K562 (cell line): Measurements from ENCODE around the gene ZNF668. TPM values are rescaled to one million over a fixed set of nuclear protein-coding genes. Genes with fewer than 3 reads are reported as not detected.

Experiments used
- ATAC-seq: fragments of 200-7000 bp; cut with Tn5 transposase; 3 replicates; pipeline ENCODE4 v1.9.1; 2020; ENCODE audit warnings: moderate library complexity
- BruUV-seq: library from RNA; stranded (reverse); fragments of 400-500 nt; replicated peaks from 2 replicates; lab custom pipeline; 2021; lab: Mats Ljungman, UMichigan
- CTCF ChIA-PET: fragments of 300-600 bp; formaldehyde crosslinking; extraction: SDS; loops from one replicate; lab custom pipeline; 2021; ENCODE audit warnings: low intra/inter-chr PET ratio; lab: Yijun Ruan, JAX
- POLR2A ChIA-PET: fragments of 300-600, 350-650 bp; sonication (Branson Sonifier 250); formaldehyde crosslinking; extraction: SDS; loops from one replicate; lab custom pipeline; 2021; ENCODE audit warnings: antibody characterized with exemption, inconsistent platforms; lab: Yijun Ruan, JAX
- DNase-seq, 4 experiments: peaks; one replicate each; pipeline versions ENCODE4 v3.0.0 to v3.0.0-alpha.2; 2011 to 2018; ENCODE audit warnings: low spot score in 3 of 4, mixed read lengths in 3 of 4; ENCODE audit errors: extremely low read depth in 1 of 4
- FAIRE-seq: peaks from 2 replicates; lab custom pipeline; 2011; peaks lifted over from hg19 to GRCh38; lab: Jason Lieb, UNC
- H2AFZ ChIP-seq: 2 replicates; pipeline ENCODE4 v1.6.0; 2011; ENCODE audit warnings: low read depth, low read length, control low read depth, inconsistent platforms
- H3K27ac ChIP-seq: fragments of 200-600 bp; 3 replicates; pipeline ENCODE4 v1.8.0; 2011; ENCODE audit warnings: low read depth, mild to moderate bottlenecking, control low read depth, inconsistent platforms, low read length, moderate library complexity, mixed read lengths; ENCODE audit errors: extremely low read depth
- H3K27me3 ChIP-seq, 2 experiments: fragments of 300-600 bp in 1 of 2; 2 replicates in 1 of 2; 3 replicates in 1 of 2; pipeline versions ENCODE4 v1.6.0 to v1.8.0; 2011; ENCODE audit warnings: inconsistent platforms in 2 of 2, low read length in 2 of 2, mild to moderate bottlenecking in 1 of 2, mixed read lengths in 1 of 2, moderate library complexity in 1 of 2; ENCODE audit not compliant: control insufficient read depth in 2 of 2, insufficient read depth in 2 of 2
- H3K36me3 ChIP-seq: fragments of 300-600 bp; 3 replicates; pipeline ENCODE4 v1.8.0; 2011; ENCODE audit warnings: mild to moderate bottlenecking, low read length, inconsistent platforms; ENCODE audit not compliant: control insufficient read depth, insufficient read depth
- H3K4me1 ChIP-seq, 2 experiments: fragments of 200-600 bp in 1 of 2; replicated peaks in 1 of 2; 2 replicates in 1 of 2; 3 replicates in 1 of 2; pipeline versions ENCODE4 v1.5.1 to v1.8.0; 2011; ENCODE audit warnings: inconsistent platforms in 2 of 2, low read length in 2 of 2, mild to moderate bottlenecking in 1 of 2, mixed read lengths in 1 of 2, moderate library complexity in 1 of 2; ENCODE audit not compliant: control insufficient read depth in 2 of 2, insufficient read depth in 2 of 2
- H3K4me2 ChIP-seq: 2 replicates; pipeline ENCODE4 v1.6.1; 2011; ENCODE audit warnings: low read length, control low read depth, inconsistent platforms, mixed read lengths; ENCODE audit not compliant: insufficient read depth
- H3K4me3 ChIP-seq: fragments of 200-600 bp; sonication (generic), shearing (Covaris generic); 2 replicates; pipeline ENCODE4 v1.5.1; 2016; ENCODE audit warnings: control low read depth, inconsistent platforms
- H3K79me2 ChIP-seq: fragments of 200-600 bp; 3 replicates; pipeline ENCODE4 v1.8.0; 2011; ENCODE audit warnings: low read length, inconsistent platforms; ENCODE audit not compliant: control insufficient read depth, insufficient read depth
- H3K9ac ChIP-seq, 2 experiments: 2 replicates each; pipeline versions ENCODE4 v1.6.0 to v1.6.1; 2011; ENCODE audit warnings: low read depth in 2 of 2, low read length in 2 of 2, control low read depth in 1 of 2, inconsistent platforms in 1 of 2, mild to moderate bottlenecking in 1 of 2, mixed read lengths in 1 of 2; ENCODE audit not compliant: insufficient read depth in 1 of 2
- H3K9me1 ChIP-seq: one replicate; pipeline ENCODE4 v1.6.0; 2011; ENCODE audit warnings: inconsistent platforms, mild to moderate bottlenecking, low read length, moderate library complexity; ENCODE audit not compliant: control insufficient read depth, insufficient read depth
- H3K9me3 ChIP-seq: replicated peaks from 2 replicates; pipeline ENCODE4 v1.5.1; 2011; ENCODE audit warnings: low read depth, low read length, inconsistent platforms; ENCODE audit not compliant: control insufficient read depth, insufficient read depth
- H4K20me1 ChIP-seq: replicated peaks from 2 replicates; pipeline ENCODE4 v1.6.1; 2011; ENCODE audit warnings: low read length, inconsistent platforms, mixed read lengths; ENCODE audit not compliant: control insufficient read depth, insufficient read depth
- CREB5 ChIP-seq: fragments of 250-450 bp; sonication (Bioruptor Pico); IDR thresholded peaks from 2 replicates; pipeline ENCODE4 v1.5.0; 2020; ENCODE audit warnings: mild to moderate bottlenecking
- E2F3 ChIP-seq: fragments of 250-450 bp; sonication (Bioruptor Pico); IDR thresholded peaks from 2 replicates; pipeline ENCODE4 v1.4.0; 2020; ENCODE audit warnings: mild to moderate bottlenecking
- GATA2 ChIP-seq: sonication (generic); formaldehyde crosslinking; IDR thresholded peaks from 2 replicates; pipeline ENCODE4 v1.4.0; 2020; ENCODE audit warnings: mild to moderate bottlenecking, missing genetic modification reagents
- HDGF ChIP-seq: fragments of 450-650 bp; IDR thresholded peaks from 2 replicates; pipeline ENCODE4 v1.6.1; 2016
- HES1 ChIP-seq: fragments of 450-650 bp; IDR thresholded peaks from 2 replicates; pipeline ENCODE4 v1.6.1; 2016; ENCODE audit warnings: low read depth, mild to moderate bottlenecking, moderate library complexity
- HLTF ChIP-seq: fragments of 450-650 bp; IDR thresholded peaks from 2 replicates; pipeline ENCODE4 v1.6.1; 2016
- ID3 ChIP-seq, 2 experiments: fragments of 250-450 bp in 1 of 2; fragments of 450-650 bp in 1 of 2; sonication (Bioruptor Pico) in 1 of 2; IDR thresholded peaks; 2 replicates each; pipeline versions ENCODE4 v1.6.1 to v1.8.0; 2016 to 2021; ENCODE audit warnings: mild to moderate bottlenecking in 2 of 2, moderate library complexity in 2 of 2, missing compliant biosample characterization in 1 of 2, missing genetic modification characterization in 1 of 2
- JUND ChIP-seq, 2 experiments: IDR thresholded peaks; 2 replicates in 1 of 2; 3 replicates in 1 of 2; pipeline ENCODE4 v1.6.1; 2011; ENCODE audit warnings: borderline replicate concordance in 2 of 2, low read depth in 2 of 2, low read length in 2 of 2, improper control_type of control experiment in 1 of 2, missing biosample characterization in 1 of 2, missing genetic modification characterization in 1 of 2, missing genetic modification reagents in 1 of 2
- PHTF2 ChIP-seq: fragments of 250-450 bp; sonication (Bioruptor Pico); IDR thresholded peaks from 2 replicates; pipeline ENCODE4 v1.5.0; 2021; ENCODE audit warnings: mild to moderate bottlenecking
- YY1 ChIP-seq, 3 experiments: IDR thresholded peaks; 2 replicates each; pipeline ENCODE4 v1.6.1; 2011; ENCODE audit warnings: low read length in 2 of 3, mild to moderate bottlenecking in 2 of 3, moderate library complexity in 2 of 3, borderline replicate concordance in 1 of 3, control low read depth in 1 of 3, low read depth in 1 of 3; ENCODE audit not compliant: insufficient read depth in 3 of 3, insufficient replicate concordance in 2 of 3, control insufficient read depth in 1 of 3, insufficient read length in 1 of 3; ENCODE audit errors: extremely low read depth in 1 of 3
- ZNF609 ChIP-seq: sonication (generic); formaldehyde crosslinking; IDR thresholded peaks from 2 replicates; pipeline ENCODE4 v1.8.1; 2023; ENCODE audit warnings: missing genetic modification reagents, mild to moderate bottlenecking, borderline replicate concordance
- ZNF785 ChIP-seq: fragments of 250-450 bp; sonication (Bioruptor Pico); IDR thresholded peaks from 2 replicates; pipeline ENCODE4 v1.4.0; 2020; ENCODE audit warnings: mild to moderate bottlenecking
- WGBS: fragments of 100-300 bp; shearing (Covaris generic); methylation state at CpG from one replicate; pipeline ENCODE4 v1.1.6; 2016; ENCODE audit warnings: low coverage, mixed read lengths; ENCODE audit not compliant: insufficient coverage; ENCODE audit errors: missing lambda C conversion rate; 5-methylcytosine and 5-hydroxymethylcytosine counted together
- in situ Hi-C: fragments of 300-500 bp; cut with MboI; formaldehyde crosslinking; loops from 4 replicates; pipeline ENCODE4 v1.15.0; 2018; ENCODE audit warnings: inconsistent platforms, mixed read lengths
- intact Hi-C: fragments of 100-400 bp; cut with micrococcal nuclease; formaldehyde crosslinking; loops from 2 replicates; pipeline ENCODE4 v1.14.2; 2022
- polyA plus RNA-seq, 8 experiments: library from polyadenylated mRNA; depleted of rRNA in 4 of 8; stranded (reverse) in 5 of 8; unstranded in 3 of 8; fragments of >200 nt; fragmentation: Nextera tagmentation in 2 of 8; fragmentation: Illumina TruSeq in 1 of 8; extraction: Ambion mirVana in 2 of 8; extraction: Trizol in 1 of 8; gene quantifications; 2 replicates each; pipeline versions ENCODE4 v1.2.1 to v1.2.3, GENCODE V29; 2011 to 2014; ENCODE audit warnings: inconsistent platforms in 1 of 8, missing spikeins in 1 of 8
- total RNA-seq, 7 experiments: library from RNA; depleted of rRNA in 6 of 7; stranded (reverse); fragments of >200 nt in 6 of 7; fragmentation: Illumina TruSeq in 2 of 7; extraction: Trizol in 2 of 7; gene quantifications; 2 replicates each; pipeline versions ENCODE4 v1.2.1 to v1.2.3, GENCODE V29; 2011 to 2021; ENCODE audit warnings: low replicate concordance in 1 of 7

ZNF668 gene
- total and polyA plus RNA-seq, 9 of the 15 experiments (the other 6 are each of a cell fraction or from before 2014, with no cell fraction given), result 0.04 to 15.3 (median 3.8) TPM; not detected in 1

GRCh38 chr16:31072540-31073141, 1.4 kb downstream of the ZNF668 start:
- in situ Hi-C loops, result no loop called here
- ATAC-seq (peak; percentile 47), FAIRE-seq (peak; percentile 74), DNase-seq (peak; percentile 48 to 74 (median 56))
- CTCF ChIA-PET, result no interaction called here
- peak overlapping the region; percentile 88 for H3K27ac ChIP-seq
- H2AFZ ChIP-seq, result peak overlapping the region; percentile 95
- H3K9me1 ChIP-seq, result no peaks in the 10 kb centered on the region
- peaks cover 68% of the 10 kb centered on the region for H3K79me2 ChIP-seq
- H3K36me3 ChIP-seq, result peaks cover 20% of the 10 kb centered on the region
- TSS peak; percentile 66 for BruUV-seq
- H3K9ac ChIP-seq, result peak overlapping the region; percentile 86 to 94
- H3K4me2 ChIP-seq, result peak overlapping the region; percentile 97
- peaks cover 11 to 22% of the 10 kb centered on the region in 2 experiments; a peak in 4 of 5 replicates for H3K4me1 ChIP-seq
- intact Hi-C loops, result loop anchor here (1.0 to 5.0 kb wide), 2 partner anchors 39 to 80 kb away; partner anchors contain the start of gene STX4
- H3K9me3 ChIP-seq, result no peaks in the 10 kb centered on the region
- POLR2A ChIA-PET, result interaction anchor here (0.5 to 3.0 kb wide), 15 partner anchors 9 to 215 kb away, joined by 3 to 21 read pairs (median 3); partner anchors contain the start of genes FUS, HSD3B7 and STX4
- no peaks in the 10 kb centered on the region for H3K27me3 ChIP-seq
- peak overlapping the region; percentile 79 for H3K4me3 ChIP-seq
- H4K20me1 ChIP-seq, result no peaks in the 10 kb centered on the region; the same call in 1 of the 2 replicates
- under 1% methylated on average over 27 of the region's 27 CpGs for WGBS
- no peak for TF ChIP-seq ID3 (CRISPR knock-in tag; IDR thresholded peaks at IDR 0.05)
- TF ChIP-seq ID3 (tag; IDR thresholded peaks at IDR 0.05), result no peak
- no peak for TF ChIP-seq PHTF2 (CRISPR knock-in tag)
- no peak for TF ChIP-seq HDGF
- TF ChIP-seq E2F3 (CRISPR knock-in tag), result no peak
- 0 out of 2 replicates have a peak, but pooled peaks have one; percentile 21 for TF ChIP-seq JUND (IDR thresholded peaks at IDR 0.05; ENCODE audit: borderline replicate concordance, low read depth, low read length)
- no peak; the same call in 2 of the 3 replicates for TF ChIP-seq JUND (tag; IDR thresholded peaks at IDR 0.05; ENCODE audit: borderline replicate concordance, low read depth, low read length)
- no peak for TF ChIP-seq YY1 (IDR thresholded peaks at IDR 0.05; ENCODE audit: borderline replicate concordance in 1 of 3, control insufficient read depth in 1 of 3, extremely low read depth in 1 of 3, insufficient read depth in 3 of 3, insufficient read length in 1 of 3, insufficient replicate concordance in 2 of 3, low read depth in 1 of 3, low read length in 2 of 3)
- no peak for TF ChIP-seq CREB5 (CRISPR knock-in tag)
- TF ChIP-seq GATA2, result 0 out of 2 replicates have a peak, but pooled peaks have one; percentile 15
- no peak for TF ChIP-seq HES1
- no peak for TF ChIP-seq ZNF785 (CRISPR knock-in tag)
- no peak for TF ChIP-seq HLTF
- TF ChIP-seq ZNF609 (CRISPR knock-in tag), result no peak
